Measurements from ENCODE around the gene BFSP2.

DNA sequence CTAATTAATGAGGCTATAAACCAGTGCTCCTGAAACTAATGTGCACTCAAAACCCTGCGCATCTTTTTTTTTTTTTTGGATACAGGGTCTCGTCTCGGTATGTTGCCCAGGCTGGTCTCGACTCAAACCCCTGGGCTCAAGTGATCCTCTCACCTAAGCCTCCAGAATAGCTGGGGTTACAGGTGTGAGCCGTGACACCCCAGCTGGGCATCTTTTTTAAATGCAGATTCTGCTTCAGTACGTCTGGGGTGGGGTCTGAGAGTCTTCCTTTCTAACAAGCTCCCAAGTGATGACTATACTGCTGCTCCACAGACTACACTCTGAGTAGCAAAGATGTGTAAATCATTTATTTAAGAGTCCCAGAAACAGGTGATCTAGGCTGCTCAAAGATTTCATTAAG lies 73.0 kb downstream of the BFSP2 start:
- TF ChIP-seq, protein P1, sequence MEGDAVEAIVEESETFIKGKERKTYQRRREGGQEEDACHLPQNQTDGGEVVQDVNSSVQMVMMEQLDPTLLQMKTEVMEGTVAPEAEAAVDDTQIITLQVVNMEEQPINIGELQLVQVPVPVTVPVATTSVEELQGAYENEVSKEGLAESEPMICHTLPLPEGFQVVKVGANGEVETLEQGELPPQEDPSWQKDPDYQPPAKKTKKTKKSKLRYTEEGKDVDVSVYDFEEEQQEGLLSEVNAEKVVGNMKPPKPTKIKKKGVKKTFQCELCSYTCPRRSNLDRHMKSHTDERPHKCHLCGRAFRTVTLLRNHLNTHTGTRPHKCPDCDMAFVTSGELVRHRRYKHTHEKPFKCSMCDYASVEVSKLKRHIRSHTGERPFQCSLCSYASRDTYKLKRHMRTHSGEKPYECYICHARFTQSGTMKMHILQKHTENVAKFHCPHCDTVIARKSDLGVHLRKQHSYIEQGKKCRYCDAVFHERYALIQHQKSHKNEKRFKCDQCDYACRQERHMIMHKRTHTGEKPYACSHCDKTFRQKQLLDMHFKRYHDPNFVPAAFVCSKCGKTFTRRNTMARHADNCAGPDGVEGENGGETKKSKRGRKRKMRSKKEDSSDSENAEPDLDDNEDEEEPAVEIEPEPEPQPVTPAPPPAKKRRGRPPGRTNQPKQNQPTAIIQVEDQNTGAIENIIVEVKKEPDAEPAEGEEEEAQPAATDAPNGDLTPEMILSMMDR (IDR thresholded peaks at IDR 0.05; ENCODE audit: insufficient read depth, low read length, poor library complexity, severe bottlenecking), result no peak
- no peak for TF ChIP-seq EZH2phosphoT487 (conservative IDR thresholded peaks at IDR 0.05; ENCODE audit: low read length)
